Measurements from ENCODE around the gene TOM1.

DNA sequence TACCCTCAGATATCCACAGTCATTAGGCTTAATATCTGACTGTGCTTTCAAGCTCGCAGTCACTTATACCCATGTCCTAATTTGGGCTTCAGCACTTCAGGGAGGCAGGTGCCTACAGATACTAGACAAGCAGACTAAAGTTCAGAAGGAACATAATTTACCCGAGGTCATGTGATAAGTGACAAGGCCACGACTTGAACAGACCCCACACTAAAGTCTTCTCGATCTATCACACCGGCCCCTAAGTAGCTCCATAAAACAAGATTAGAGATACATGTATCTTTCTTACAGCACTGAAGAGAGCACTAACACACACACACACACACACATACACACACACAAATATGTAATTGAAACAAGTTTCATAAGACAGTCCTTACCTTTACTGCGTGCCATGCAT lies 32.6 kb downstream of the TOM1 start:
- TF ChIP-seq CTCF (IDR thresholded peaks at IDR 0.05) (no peak), EZH2 (IDR thresholded peaks at IDR 0.05; ENCODE audit: borderline replicate concordance, insufficient read depth, low read depth, low read length, poor library complexity, severe bottlenecking) (no peak)

Data from B cell (primary cell).